ENCODE results near the gene ADCY3.

Gene ADCY3

DNA sequence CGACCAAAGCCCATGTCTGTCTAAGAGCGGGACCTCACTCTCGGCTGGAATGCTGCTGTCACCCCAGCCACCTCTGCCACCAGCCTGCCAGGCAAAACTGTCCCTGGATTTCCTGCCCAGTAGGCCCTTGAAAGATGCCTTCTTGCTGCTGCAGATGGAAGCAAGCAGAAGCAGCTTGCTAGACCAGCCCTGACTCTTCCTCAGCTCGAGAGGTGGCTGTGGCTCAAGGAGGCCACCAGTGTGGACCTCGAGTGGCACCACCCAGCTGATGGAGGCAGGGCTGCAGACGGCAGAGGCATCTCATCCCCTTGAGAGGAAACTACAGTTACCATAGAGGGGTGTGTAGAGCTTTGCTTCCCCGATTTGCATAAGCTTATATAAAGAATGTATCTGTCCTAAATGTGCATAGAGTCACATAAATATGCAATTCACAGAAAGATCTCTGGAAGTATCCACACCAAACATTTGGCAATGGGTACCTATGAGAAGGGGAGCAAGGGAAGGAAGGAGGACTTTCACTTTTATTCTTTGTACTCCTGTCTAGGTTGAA is 20.6 kb downstream of the ADCY3 start:
- Histone ChIP-seq H2AFZ (ENCODE audit: low read depth, low read length) (no peak overlapping the region), H3K36me3 (ENCODE audit: insufficient read depth, low read length) (peaks cover 68% of the 10 kb centered on the region), H4K20me1 (ENCODE audit: insufficient read depth, low read length) (no peaks in the 10 kb centered on the region; the same call in 1 of the 2 replicates), H3K27ac (ENCODE audit: low read length) (no peak overlapping the region), H3K27me3 (ENCODE audit: insufficient read depth, low read length, poor library complexity) (no peaks in the 10 kb centered on the region), H3K4me1 (ENCODE audit: insufficient read depth, low read length) (no peaks in the 10 kb centered on the region), H3K4me3 (ENCODE audit: low read depth in 1 of 2, low read length in 2 of 2) (no peak overlapping the region), H3K4me2 (ENCODE audit: insufficient read depth, low read length) (no peak overlapping the region), H3K9me3 (ENCODE audit: insufficient read depth, low read length, severe bottlenecking) (peaks cover 27% of the 10 kb centered on the region), H3K9ac (ENCODE audit: low read depth, low read length) (no peak overlapping the region), H3K79me2 (ENCODE audit: insufficient read depth, low read length) (peaks cover 9% of the 10 kb centered on the region; the same call in 1 of the 2 replicates)
- ATAC-seq (ENCODE audit: insufficient read depth, low read depth) (no peak), DNase-seq (no peak)
- TF ChIP-seq, protein P1, sequence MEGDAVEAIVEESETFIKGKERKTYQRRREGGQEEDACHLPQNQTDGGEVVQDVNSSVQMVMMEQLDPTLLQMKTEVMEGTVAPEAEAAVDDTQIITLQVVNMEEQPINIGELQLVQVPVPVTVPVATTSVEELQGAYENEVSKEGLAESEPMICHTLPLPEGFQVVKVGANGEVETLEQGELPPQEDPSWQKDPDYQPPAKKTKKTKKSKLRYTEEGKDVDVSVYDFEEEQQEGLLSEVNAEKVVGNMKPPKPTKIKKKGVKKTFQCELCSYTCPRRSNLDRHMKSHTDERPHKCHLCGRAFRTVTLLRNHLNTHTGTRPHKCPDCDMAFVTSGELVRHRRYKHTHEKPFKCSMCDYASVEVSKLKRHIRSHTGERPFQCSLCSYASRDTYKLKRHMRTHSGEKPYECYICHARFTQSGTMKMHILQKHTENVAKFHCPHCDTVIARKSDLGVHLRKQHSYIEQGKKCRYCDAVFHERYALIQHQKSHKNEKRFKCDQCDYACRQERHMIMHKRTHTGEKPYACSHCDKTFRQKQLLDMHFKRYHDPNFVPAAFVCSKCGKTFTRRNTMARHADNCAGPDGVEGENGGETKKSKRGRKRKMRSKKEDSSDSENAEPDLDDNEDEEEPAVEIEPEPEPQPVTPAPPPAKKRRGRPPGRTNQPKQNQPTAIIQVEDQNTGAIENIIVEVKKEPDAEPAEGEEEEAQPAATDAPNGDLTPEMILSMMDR (IDR thresholded peaks at IDR 0.05; ENCODE audit: borderline replicate concordance, extremely low read depth, low read length, poor library complexity, severe bottlenecking) = no peak
- TF ChIP-seq EZH2 (IDR thresholded peaks at IDR 0.05; ENCODE audit: borderline replicate concordance, low read depth, low read length, severe bottlenecking) = no peak

DNA sequence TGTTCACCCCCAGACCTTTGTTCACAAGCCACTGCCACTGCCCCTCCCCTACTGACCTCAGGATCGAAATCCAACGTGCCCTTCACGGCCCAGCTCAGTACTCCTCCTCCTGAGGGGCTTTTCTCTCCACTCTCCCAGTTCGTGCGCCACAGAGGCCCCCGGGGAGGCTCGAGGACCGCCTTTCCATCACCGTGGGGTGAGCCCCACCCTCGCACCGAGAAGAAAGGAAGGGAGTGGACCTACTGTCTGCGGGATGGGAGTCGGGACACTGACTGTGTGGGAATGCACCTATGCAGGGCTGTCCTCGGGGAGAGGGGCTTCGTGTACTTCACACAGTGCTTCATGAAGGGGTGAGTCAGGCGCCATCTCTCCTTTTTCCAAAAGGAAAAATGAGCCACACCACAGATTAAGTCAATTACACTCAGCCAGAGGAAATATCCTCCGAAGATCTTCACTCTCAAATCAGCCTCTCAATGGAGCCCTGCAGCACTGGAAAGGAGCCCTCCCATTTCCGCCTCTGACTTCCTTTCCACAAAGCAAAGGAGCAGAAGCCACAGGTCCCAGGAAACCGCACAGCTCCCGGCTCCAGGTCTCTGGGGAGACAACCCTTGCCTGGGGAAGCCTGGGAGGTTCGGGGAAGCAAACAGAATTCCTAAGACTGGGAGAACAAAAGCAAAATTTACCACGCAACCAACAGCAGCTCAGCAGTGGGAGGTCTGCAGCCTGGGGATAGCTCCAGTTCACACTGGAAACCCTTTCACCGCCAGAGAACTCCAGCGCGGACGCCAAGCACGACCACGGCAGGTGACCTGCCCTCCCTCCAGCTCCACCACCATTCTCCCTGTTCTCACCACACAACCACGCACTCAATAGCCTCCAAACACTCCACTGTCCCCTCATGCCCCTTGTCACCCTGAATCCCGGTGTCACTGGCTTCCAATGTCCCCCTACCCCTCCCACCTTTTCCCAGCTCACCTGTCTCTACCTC is 21.6 kb downstream of the ADCY3 start:
- no peaks in the 10 kb centered on the region; the same call in 1 of the 2 replicates for H4K20me1 ChIP-seq (ENCODE audit: insufficient read depth, low read length)
- peaks cover 9% of the 10 kb centered on the region; the same call in 1 of the 2 replicates for H3K79me2 ChIP-seq (ENCODE audit: insufficient read depth, low read length)
- DNase-seq (no peak), ATAC-seq (ENCODE audit: insufficient read depth, low read depth) (no peak)
- no peaks in the 10 kb centered on the region for H3K27me3 ChIP-seq (ENCODE audit: insufficient read depth, low read length, poor library complexity)
- TF ChIP-seq, protein P1 (IDR thresholded peaks at IDR 0.05; ENCODE audit: borderline replicate concordance, extremely low read depth, low read length, poor library complexity, severe bottlenecking) = no peak
- TF ChIP-seq EZH2 (IDR thresholded peaks at IDR 0.05; ENCODE audit: borderline replicate concordance, low read depth, low read length, severe bottlenecking) = no peak
- H3K4me2 ChIP-seq (ENCODE audit: insufficient read depth, low read length) = no peak overlapping the region
- H3K9me3 ChIP-seq (ENCODE audit: insufficient read depth, low read length, severe bottlenecking) = peaks cover 35% of the 10 kb centered on the region
- no peak overlapping the region for H3K9ac ChIP-seq (ENCODE audit: low read depth, low read length)
- H2AFZ ChIP-seq (ENCODE audit: low read depth, low read length) = no peak overlapping the region
- H3K36me3 ChIP-seq (ENCODE audit: insufficient read depth, low read length) = peaks cover 68% of the 10 kb centered on the region
- H3K27ac ChIP-seq (ENCODE audit: low read length) = no peak overlapping the region
- no peak overlapping the region for H3K4me3 ChIP-seq (ENCODE audit: low read depth in 1 of 2, low read length in 2 of 2)
- H3K4me1 ChIP-seq (ENCODE audit: insufficient read depth, low read length) = no peaks in the 10 kb centered on the region

DNA sequence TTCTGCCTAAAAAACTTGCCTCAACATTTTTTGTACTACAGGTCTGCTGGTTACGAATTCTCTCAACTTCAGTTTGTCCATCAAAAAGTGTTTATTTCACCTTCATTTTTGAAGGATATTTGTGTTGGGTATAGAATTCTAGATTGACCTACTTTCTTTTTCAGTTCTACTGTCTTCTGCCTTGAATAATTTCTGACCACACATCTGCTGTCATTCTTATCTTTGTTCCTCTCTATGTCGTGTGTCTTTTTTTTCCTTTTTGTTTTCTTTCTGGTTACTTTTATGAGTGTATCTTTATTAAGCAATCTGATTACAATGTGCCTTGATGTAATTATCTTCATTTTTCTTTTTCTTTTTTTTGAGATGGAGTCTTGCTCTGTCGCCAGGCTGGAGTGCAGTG is 25.3 kb downstream of the ADCY3 start:
- H4K20me1 ChIP-seq (ENCODE audit: insufficient read depth, low read length) = no peaks in the 10 kb centered on the region
- TF ChIP-seq EZH2 (IDR thresholded peaks at IDR 0.05; ENCODE audit: borderline replicate concordance, low read depth, low read length, severe bottlenecking) = no peak
- TF ChIP-seq, protein P1 (IDR thresholded peaks at IDR 0.05; ENCODE audit: borderline replicate concordance, extremely low read depth, low read length, poor library complexity, severe bottlenecking) = no peak
- no peak overlapping the region for H2AFZ ChIP-seq (ENCODE audit: low read depth, low read length)
- H3K4me2 ChIP-seq (ENCODE audit: insufficient read depth, low read length) = no peak overlapping the region
- H3K9me3 ChIP-seq (ENCODE audit: insufficient read depth, low read length, severe bottlenecking) = peaks cover 35% of the 10 kb centered on the region
- no peak overlapping the region for H3K4me3 ChIP-seq (ENCODE audit: low read depth in 1 of 2, low read length in 2 of 2)
- DNase-seq (no peak), ATAC-seq (ENCODE audit: insufficient read depth, low read depth) (no peak)
- no peaks in the 10 kb centered on the region for H3K27me3 ChIP-seq (ENCODE audit: insufficient read depth, low read length, poor library complexity)
- no peak overlapping the region for H3K9ac ChIP-seq (ENCODE audit: low read depth, low read length)
- H3K79me2 ChIP-seq (ENCODE audit: insufficient read depth, low read length) = peaks cover 6% of the 10 kb centered on the region; the same call in 1 of the 2 replicates
- no peaks in the 10 kb centered on the region for H3K4me1 ChIP-seq (ENCODE audit: insufficient read depth, low read length)
- no peak overlapping the region for H3K27ac ChIP-seq (ENCODE audit: low read length)
- peaks cover 43% of the 10 kb centered on the region for H3K36me3 ChIP-seq (ENCODE audit: insufficient read depth, low read length)

Data from DND-41 (cell line).